Cortex of kidney (tissue), 1 donor: ENCODE measurements around the gene PPP1R15A.
"Not testable (repeated sequence)": the region's sequence is repeated elsewhere in the genome, so short reads cannot be mapped to it uniquely, and the experiment has no call there.

ENCODE experiments used
- DNase-seq: peaks from one replicate; lab custom pipeline; 2025; lab: John Stamatoyannopoulos, UW

PPP1R15A gene

GRCh38 chr19:48881741-48882657 lies 9.8 kb downstream of the PPP1R15A start:
- DNase-seq, result no peak

DNA sequence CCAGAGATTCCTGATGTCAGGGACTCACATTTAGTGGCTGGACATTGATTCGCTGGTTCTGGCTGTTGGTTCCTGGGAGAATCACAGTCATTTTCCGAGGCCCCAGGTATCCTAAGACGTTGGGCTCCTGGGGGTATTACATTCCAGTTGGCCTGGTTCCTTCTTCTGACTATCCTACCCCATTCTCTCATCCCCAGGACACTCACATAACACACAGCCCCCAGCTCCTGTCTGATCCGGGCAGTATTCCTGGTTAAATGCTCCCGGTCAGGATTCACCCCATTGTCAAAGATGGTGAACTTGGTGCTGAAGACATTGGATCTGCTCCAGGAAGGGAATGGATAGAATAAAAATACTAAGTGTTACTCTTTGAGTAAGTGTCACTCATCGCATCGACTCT lies 11.5 kb downstream of the PPP1R15A start:
- no peak for DNase-seq

DNA sequence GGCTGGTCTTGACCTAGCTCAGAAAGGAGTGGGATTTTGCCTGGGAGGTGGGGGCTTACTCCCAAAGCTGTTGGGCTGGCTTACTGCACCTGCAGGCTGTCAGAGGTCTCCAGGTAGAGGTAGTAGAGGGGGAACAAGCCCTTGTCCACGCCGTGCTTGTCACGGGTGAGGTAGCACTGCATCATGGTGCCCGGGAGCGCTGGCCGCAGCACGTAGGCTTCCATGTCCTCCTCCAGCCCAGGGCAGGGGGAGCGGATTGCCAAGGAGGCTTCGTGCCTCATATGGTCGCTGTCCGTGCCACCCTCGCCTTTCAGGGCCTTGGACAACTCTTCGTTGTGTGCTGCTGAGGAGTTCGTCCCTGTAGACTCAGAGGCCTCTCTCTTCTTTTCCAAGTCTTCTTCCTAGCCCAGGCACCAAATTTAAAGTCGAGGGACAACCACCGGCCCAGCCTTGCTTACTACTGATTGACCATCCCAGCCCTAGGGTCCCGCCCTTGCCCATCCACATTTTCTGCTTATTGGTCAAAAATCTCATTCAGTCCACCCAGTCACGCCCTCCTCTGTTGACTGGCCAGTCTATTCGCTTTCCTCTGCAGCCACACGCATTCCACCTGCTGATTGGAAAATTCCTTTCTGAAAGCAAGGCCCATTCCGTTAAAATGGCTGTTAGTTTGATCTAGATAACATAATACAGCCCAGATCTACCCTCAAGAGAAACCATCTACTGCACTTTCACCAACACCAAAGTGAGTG lies 15.8 kb downstream of the PPP1R15A start:
- DNase-seq, result no peak

- not testable (repeated sequence) for DNase-seq
Observed at GRCh38 chr19:48889496-48889895, 17.3 kb downstream of the PPP1R15A start.

DNA sequence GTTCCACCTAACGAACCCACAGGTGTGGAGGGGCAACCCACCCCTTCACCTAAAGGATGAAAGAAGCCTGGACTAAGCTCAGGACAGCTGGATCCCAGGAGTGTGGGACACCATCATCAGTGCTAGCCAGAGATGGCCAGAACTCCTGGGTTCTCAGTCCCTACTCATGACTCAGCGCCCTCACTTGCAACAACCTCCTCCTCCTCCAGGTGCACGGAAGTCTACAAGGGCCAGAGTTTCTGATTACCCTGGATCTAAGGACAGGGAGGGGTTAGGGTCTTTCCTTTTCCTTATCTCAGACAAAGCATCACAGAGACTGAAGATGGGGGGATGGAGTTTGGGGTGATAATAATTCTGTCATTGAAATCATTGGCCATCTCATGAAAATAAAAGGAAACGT lies 18.3 kb downstream of the PPP1R15A start:
- no peak for DNase-seq

GRCh38 chr19:48895226-48895625 lies 23.0 kb downstream of the PPP1R15A start:
- no peak for DNase-seq

DNA sequence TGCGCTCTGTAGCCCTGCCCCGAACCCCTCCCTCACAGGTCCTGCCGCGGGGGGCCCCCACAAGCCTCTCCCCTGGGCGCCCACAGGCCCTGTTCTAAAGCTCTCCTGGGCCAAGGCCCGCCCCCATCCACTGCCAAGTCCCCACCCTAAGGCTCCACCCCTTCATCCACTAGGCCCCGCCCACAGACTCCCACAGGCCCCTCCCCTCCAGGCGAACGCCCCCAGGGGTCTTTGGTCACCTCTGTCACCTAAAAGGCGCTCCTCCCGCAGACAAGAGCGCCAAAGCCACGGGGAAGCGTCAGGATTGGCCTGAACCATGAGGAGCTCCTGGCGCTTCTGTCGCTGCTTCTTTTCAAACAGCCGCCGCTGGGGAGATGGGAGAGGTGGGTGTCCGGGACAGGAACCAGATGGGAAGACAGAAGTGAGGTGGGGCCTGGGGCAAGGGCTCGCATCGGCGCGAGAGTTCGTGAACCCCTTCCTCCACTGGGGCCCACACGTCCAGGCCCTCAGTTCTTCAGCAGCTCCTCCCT lies 24.0 kb downstream of the PPP1R15A start:
- DNase-seq, result no peak

DNA sequence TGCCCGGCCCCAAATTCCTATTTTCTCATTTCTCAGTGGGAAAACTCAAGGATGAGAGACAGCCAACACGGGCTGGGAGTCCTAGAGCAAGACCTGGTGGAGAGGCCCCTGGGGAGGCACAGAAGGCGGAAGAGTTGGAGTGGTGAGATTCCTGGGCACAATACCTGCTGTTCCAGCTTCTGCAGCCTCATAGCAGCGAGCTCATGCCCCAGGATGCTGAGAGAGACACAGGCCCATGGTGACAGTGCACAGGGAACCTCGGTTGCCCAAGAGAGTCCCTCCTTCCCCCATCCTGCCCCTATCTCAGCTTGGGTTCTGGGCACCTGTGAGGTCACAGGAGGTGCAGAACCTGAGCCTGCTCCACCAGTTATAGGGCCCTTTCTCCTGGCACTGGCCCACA lies 25.0 kb downstream of the PPP1R15A start:
- no peak for DNase-seq

DNA sequence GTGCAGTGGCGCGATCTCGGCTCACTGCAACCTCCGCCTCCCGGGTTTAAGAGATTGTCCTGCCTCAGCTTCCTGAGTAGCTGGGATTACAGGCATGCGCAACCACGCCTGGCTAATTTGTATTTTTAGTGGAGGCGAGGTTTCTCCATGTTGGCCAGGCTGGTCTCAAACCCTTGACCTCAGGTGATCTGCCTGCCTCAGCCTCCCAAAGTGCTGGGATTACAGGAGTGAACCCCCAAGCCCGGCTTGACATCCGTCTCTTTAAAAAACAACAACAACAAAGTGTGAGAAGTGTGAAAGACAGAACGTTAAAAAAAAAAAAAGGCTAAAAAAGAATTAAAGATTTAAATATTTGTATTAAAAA lies 27.1 kb downstream of the PPP1R15A start:
- DNase-seq, result not testable (repeated sequence)

DNA sequence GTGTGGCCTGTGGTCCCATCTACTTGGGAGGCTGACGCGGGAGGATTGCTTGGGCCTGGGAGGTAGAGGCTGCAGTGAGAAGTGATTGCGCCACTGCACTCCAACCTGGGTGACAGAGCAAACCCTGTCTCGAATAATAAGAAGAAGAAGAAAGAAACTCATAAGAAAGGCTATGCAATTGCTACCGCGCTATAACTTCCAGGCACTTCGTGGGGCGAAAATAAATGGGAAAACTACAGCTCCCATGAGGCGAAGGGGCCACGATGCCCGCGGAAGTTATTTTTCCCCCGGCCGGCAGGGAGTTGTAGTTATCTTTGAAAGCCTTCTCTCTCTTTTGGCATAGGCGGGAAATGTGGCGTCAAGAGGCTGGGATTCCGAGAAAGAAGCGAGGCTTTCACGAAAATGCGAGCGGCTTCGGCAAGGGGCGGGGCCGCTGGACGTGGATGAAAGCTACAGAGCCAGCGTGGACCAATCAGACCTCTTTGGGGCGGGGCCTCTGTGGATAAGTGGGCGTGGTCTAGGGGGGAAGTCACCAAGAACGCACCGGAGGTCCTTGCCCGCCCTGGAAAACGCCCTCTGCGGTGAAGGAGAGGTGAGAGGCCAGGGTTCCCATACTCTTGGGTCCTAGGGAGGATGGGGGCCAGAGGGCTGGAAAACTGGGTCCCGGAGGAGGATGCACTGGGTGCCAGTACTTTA lies 27.7 kb downstream of the PPP1R15A start, which contains the start of gene NUCB1:
TSS of gene NUCB1 (plus strand) at position 532 of the 696 bp plus-strand sequence. CDS start 485 bp downstream, outside the sequence.
- no peak for DNase-seq

DNA sequence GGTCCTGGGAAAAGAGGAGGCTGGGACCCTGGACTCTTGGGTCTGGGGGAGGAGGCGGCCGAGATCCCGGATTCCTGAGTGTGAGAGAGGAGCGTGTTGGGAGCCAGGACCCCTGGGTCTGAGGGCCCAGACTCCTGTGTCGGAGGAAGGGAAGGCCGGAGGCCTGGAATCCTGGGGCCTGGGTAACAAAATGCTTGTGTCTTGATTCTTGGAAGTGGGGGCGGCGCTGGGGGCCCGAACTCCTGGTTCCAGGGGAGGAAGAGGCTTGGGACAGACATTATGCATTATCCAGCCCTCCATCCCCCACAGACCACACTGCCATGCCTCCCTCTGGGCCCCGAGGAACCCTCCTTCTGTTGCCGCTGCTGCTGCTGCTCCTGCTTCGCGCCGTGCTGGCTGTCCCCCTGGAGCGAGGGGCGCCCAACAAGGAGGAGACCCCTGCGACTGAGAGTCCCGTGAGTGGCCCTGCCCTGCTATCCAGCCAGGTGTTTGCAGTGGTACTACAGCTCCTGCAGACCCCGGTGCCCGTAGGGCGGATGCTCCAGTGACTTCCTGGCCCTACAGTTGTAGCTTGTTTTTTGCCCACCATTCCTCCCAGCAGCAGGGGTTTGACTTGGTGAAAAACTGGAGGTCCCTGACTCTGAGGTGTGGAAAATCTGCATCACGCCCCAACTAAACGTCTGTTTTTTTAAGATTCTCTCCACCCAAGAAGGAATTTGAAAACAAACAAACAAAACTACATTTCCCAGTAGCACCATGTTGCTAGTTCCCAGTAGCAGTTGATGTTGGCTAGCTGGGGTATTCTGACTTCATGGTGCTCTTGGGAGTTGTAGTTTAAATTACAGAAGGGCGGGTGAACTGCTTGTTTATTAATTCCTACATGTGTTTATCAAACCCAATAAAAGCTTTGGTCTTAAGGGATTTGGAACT lies 28.5 kb downstream of the PPP1R15A start:
- no peak for DNase-seq

DNA sequence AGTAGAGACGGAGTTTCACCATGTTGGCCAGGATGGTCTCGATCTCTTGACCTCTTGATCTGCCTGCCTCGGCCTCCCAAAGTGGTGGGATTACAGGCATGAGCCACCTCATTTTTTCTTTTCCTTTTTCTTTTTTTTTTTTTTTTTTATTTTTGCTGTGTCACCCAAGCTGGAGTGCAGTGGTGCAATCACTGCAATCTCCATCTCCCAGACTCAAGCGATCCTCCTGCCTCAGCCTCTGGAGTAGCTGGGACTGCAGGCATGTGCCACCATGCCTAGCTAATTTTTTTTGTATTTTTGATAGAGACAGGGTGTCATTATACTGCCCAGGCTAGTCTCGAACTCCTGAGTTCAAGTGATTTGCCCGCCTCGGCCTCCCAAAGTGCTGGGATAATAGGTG lies 30.1 kb downstream of the PPP1R15A start:
- not testable (repeated sequence) for DNase-seq

DNA sequence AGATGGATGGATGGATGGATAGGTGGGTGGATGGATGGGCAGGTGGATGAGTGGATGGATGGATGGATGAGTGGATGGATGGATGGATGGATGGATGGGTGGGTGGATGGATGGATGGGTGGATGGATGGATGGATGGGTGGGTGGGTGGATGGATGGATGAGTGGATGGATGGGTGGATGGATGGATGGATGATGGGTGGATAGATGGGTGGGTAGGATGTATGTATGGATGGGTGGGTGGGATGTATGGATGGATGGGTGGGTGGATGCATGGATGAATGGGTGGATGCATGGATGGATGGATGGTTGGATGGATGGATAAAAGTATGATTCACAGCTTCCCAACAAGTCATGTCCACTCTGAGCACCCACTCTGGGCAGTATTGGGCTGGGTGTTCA lies 31.6 kb downstream of the PPP1R15A start:
- DNase-seq, result not testable (repeated sequence)

DNA sequence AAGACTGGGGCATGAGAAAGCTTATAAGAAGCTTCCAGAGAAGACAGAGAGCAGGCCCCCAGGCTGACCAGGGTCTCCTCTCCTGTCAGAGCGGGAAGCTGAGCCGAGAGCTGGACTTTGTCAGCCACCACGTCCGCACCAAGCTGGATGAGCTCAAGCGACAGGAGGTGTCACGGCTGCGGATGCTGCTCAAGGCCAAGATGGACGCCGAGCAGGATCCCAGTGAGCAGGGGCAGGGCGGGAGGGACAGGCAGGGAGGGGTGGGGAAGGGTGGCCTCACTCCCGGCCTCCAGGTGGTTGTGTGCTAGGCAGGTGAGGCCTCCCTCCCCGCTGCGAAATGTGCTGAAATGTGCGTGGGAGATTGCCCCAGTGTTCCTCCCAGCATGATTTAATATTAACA lies 33.4 kb downstream of the PPP1R15A start:
- DNase-seq, result no peak

GRCh38 chr19:48906324-48906723 lies 34.1 kb downstream of the PPP1R15A start:
- no peak for DNase-seq

DNA sequence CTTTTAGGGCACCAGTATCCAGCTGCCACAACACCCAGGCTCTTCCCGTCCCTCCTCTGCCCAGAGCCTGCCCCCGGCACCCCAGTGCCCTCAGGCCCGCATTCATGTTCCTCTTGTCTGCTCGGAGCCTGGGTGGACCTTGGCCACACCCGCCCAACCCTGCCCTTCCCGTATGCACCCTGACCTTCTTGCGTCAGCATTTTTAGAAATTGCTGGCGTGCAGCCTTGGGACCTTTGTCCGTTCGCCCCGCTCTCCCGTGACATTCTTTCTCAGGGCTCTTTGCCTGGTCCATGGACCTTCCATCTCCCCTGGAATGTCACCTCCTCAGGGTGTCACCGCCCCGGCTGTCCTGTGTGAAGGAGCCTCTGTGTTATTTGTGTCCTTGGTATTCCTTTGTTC lies 35.5 kb downstream of the PPP1R15A start:
- DNase-seq, result no peak

- DNase-seq, result not testable (repeated sequence)
Observed at GRCh38 chr19:48909424-48910077, 37.3 kb downstream of the PPP1R15A start.

- no peak for DNase-seq
Observed at GRCh38 chr19:48910803-48911202, 38.6 kb downstream of the PPP1R15A start.

- DNase-seq, result no peak
Observed at GRCh38 chr19:48913114-48913889, 41.1 kb downstream of the PPP1R15A start.

- DNase-seq, result no peak
Observed at GRCh38 chr19:48914181-48914580, 42.0 kb downstream of the PPP1R15A start.
